Activated T-helper 17 cell treated with anti-CD3 and anti-CD28 coated beads, Interleukin-2, amount 50 U/mL, for 72 hours (primary cell): ENCODE measurements around the gene MAST2. TPM values are rescaled to one million over a fixed set of nuclear protein-coding genes. Genes with fewer than 3 reads are reported as not detected.

Experiments
- ATAC-seq: fragments of 150-1000 bp; cut with Tn5 transposase; replicated peaks from 2 replicates; pipeline ENCODE4 v1.10.0; 2021; ENCODE audit warnings: mild to moderate bottlenecking, moderate library complexity
- H3K27ac Mint-ChIP-seq: one replicate; pipeline ENCODE4 v1.8.0; 2022; ENCODE audit warnings: mixed read lengths
- H3K27me3 Mint-ChIP-seq: one replicate; pipeline ENCODE4 v1.8.0; 2022; ENCODE audit warnings: mixed read lengths
- H3K36me3 Mint-ChIP-seq: one replicate; pipeline ENCODE4 v1.8.0; 2022; ENCODE audit warnings: low read depth, mild to moderate bottlenecking, mixed read lengths
- H3K4me1 Mint-ChIP-seq: one replicate; pipeline ENCODE4 v1.8.0; 2022; ENCODE audit warnings: mixed read lengths
- H3K4me3 Mint-ChIP-seq: one replicate; pipeline ENCODE4 v1.8.0; 2022; ENCODE audit warnings: mild to moderate bottlenecking, mixed read lengths
- H3K9me3 Mint-ChIP-seq: one replicate; pipeline ENCODE4 v1.8.0; 2022; ENCODE audit warnings: mixed read lengths
- total RNA-seq, 2 donors: library from RNA; stranded (reverse); gene quantifications; one replicate each; pipeline ENCODE4 v1.2.3, GENCODE V29; 2022

MAST2 gene
- total RNA-seq, 2 donors from 2014 or later, result 24.4 to 29.8 TPM

- no peak overlapping the region for H3K27ac Mint-ChIP-seq
- H3K36me3 Mint-ChIP-seq, result peaks cover 9% of the 10 kb centered on the region
- ATAC-seq, result no peak
- H3K4me1 Mint-ChIP-seq, result no peaks in the 10 kb centered on the region
- H3K9me3 Mint-ChIP-seq, result no peaks in the 10 kb centered on the region
- no peaks in the 10 kb centered on the region for H3K27me3 Mint-ChIP-seq
- H3K4me3 Mint-ChIP-seq, result no peak overlapping the region
These were observed 196.1 kb downstream of the MAST2 start for GRCh38 chr1:45999507-45999906.

DNA sequence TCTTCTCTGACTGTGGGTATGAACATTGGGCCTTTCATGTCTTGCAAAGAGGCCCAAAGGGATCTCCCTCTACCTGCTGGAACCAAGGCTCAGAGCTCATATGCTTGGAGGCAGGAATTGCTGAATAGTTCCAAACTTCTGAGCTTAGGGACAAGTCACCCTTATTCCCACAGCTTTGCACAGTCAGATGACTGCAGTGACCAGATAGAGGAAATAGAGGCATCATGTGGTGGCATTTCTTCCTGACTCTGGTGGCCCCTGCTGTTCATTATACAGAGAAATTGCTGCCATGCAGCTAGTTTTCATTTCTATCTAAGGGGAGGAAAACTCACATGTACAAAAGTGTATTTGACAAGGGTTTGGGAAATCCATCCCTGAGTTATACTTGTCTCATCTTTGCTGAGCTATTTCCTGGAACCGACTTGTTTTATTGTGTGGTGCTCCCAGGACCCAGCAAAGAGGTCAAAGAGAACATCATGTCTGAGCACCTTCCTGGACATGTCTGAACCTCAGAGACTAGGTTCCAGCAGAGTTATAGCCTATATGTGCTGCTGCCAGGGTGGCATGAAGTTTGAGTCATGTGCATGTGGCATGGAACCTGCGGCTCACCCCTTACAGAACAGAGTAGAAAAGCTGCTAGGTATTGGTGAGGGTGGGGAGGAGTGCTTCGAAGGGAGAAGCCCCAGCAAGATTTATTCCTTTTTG, 197.8 kb downstream of the MAST2 start:
- Mint-ChIP-seq H3K9me3 (no peaks in the 10 kb centered on the region), H3K36me3 (peaks cover 12% of the 10 kb centered on the region), H3K27ac (no peak overlapping the region), H3K4me1 (no peaks in the 10 kb centered on the region), H3K4me3 (no peak overlapping the region), H3K27me3 (no peaks in the 10 kb centered on the region)
- no peak for ATAC-seq

DNA sequence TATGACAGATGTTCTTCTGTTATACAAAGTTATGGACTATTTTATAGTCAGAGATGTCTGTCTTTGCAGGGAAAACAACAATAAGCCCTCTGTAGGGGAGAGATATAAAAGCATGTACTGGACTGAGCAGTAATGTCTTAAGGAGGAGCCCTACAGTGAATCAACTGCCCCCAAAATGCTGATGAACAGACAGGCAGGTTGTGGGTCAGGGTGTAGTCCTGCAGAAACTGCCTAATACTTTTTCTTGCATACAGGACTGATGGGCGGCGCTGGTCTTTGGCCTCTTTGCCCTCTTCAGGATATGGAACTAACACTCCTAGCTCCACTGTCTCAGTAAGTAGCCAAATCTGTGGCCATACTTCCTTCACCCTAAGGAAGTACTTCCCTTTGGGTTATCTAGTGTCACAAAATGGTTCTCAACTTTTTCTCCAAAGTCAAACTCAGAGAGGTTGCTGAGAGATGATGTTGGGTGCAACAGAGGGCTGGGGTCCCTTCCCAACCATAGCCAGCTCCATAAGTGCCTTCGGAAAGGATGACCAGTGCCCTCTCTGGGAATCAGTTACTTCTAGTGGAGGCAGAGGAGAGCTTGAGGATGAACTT, 199.2 kb downstream of the MAST2 start:
- Mint-ChIP-seq H3K36me3 (peaks cover 25% of the 10 kb centered on the region), H3K9me3 (no peaks in the 10 kb centered on the region), H3K4me3 (no peak overlapping the region), H3K4me1 (no peaks in the 10 kb centered on the region), H3K27me3 (no peaks in the 10 kb centered on the region), H3K27ac (no peak overlapping the region)
- no peak for ATAC-seq

GRCh38 chr1:46003315-46003714, 199.9 kb downstream of the MAST2 start:
- no peak overlapping the region for H3K4me3 Mint-ChIP-seq
- H3K9me3 Mint-ChIP-seq, result no peaks in the 10 kb centered on the region
- H3K27me3 Mint-ChIP-seq, result no peaks in the 10 kb centered on the region
- H3K4me1 Mint-ChIP-seq, result no peaks in the 10 kb centered on the region
- no peak overlapping the region for H3K27ac Mint-ChIP-seq
- H3K36me3 Mint-ChIP-seq, result peaks cover 32% of the 10 kb centered on the region
- ATAC-seq, result no peak

- ATAC-seq, result no peak
- Mint-ChIP-seq H3K9me3 (no peaks in the 10 kb centered on the region), H3K4me3 (no peak overlapping the region), H3K36me3 (peaks cover 43% of the 10 kb centered on the region), H3K4me1 (no peaks in the 10 kb centered on the region), H3K27ac (no peak overlapping the region), H3K27me3 (no peaks in the 10 kb centered on the region)
These were observed 201.1 kb downstream of the MAST2 start for GRCh38 chr1:46004492-46004891.

GRCh38 chr1:46005594-46005993, 202.2 kb downstream of the MAST2 start:
- Mint-ChIP-seq H3K4me1 (no peaks in the 10 kb centered on the region), H3K4me3 (no peak overlapping the region), H3K27ac (no peak overlapping the region), H3K27me3 (no peaks in the 10 kb centered on the region), H3K9me3 (no peaks in the 10 kb centered on the region), H3K36me3 (peaks cover 53% of the 10 kb centered on the region)
- ATAC-seq, result no peak

DNA sequence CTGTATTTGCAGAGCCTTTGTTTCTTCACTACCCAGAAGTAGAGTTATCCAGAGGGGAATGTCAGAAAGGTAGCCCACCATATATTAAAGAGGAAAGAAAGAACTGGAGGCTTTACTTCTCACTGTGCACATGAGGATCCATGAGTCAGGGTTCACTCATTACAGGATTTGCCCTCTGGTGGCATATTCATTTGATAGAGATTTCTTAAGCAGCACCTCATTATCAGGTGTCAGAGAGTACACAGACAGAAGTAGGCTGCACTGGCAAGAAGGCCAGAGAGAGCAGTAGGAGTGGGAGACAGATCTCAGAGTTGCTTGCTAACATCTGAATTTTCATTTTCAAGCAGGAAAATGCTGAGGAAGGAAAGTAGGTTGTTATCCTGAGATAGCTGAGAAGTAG, 205.2 kb downstream of the MAST2 start:
- no peaks in the 10 kb centered on the region for H3K27me3 Mint-ChIP-seq
- H3K9me3 Mint-ChIP-seq, result no peaks in the 10 kb centered on the region
- H3K4me3 Mint-ChIP-seq, result no peak overlapping the region
- no peaks in the 10 kb centered on the region for H3K4me1 Mint-ChIP-seq
- peaks cover 53% of the 10 kb centered on the region for H3K36me3 Mint-ChIP-seq
- no peak overlapping the region for H3K27ac Mint-ChIP-seq
- no peak for ATAC-seq

- no peaks in the 10 kb centered on the region for H3K4me1 Mint-ChIP-seq
- no peak overlapping the region for H3K4me3 Mint-ChIP-seq
- H3K36me3 Mint-ChIP-seq, result peaks cover 44% of the 10 kb centered on the region
These were observed 207.2 kb downstream of the MAST2 start for GRCh38 chr1:46010611-46011010.

GRCh38 chr1:46011121-46011695, 207.8 kb downstream of the MAST2 start:
- no peak overlapping the region for H3K4me3 Mint-ChIP-seq
- no peaks in the 10 kb centered on the region for H3K4me1 Mint-ChIP-seq
- H3K27ac Mint-ChIP-seq, result no peak overlapping the region
- peaks cover 41% of the 10 kb centered on the region for H3K36me3 Mint-ChIP-seq
- ATAC-seq, result no peak
- H3K27me3 Mint-ChIP-seq, result no peaks in the 10 kb centered on the region
- H3K9me3 Mint-ChIP-seq, result no peaks in the 10 kb centered on the region

More at GRCh38 chr1:46010611-46011010, 207.2 kb downstream of the MAST2 start:
- no peaks in the 10 kb centered on the region for H3K9me3 Mint-ChIP-seq
- no peaks in the 10 kb centered on the region for H3K27me3 Mint-ChIP-seq
- no peak overlapping the region for H3K27ac Mint-ChIP-seq
- ATAC-seq, result no peak

DNA sequence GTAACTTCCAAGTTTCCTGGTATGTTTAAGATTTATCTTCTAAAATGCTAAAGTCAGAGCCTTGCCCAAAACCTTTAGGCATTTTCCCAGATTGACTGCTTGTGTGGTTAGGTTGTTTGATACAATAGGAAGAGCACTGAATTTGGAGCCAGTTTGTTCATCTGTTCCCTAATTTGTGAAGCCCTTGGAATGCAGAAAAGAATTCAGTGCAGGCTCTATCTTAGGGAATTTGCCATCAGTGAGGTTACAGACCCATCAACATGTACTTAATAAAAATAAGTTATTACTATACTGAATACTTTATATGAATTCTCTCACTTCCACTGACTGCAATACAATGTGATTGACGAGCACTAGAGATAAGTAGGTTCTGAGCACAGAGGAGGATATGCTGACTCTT, 208.8 kb downstream of the MAST2 start:
- H3K27me3 Mint-ChIP-seq, result no peaks in the 10 kb centered on the region
- no peak overlapping the region for H3K4me3 Mint-ChIP-seq
- ATAC-seq, result no peak
- H3K9me3 Mint-ChIP-seq, result no peaks in the 10 kb centered on the region
- H3K36me3 Mint-ChIP-seq, result peaks cover 32% of the 10 kb centered on the region
- no peak overlapping the region for H3K27ac Mint-ChIP-seq
- no peaks in the 10 kb centered on the region for H3K4me1 Mint-ChIP-seq

DNA sequence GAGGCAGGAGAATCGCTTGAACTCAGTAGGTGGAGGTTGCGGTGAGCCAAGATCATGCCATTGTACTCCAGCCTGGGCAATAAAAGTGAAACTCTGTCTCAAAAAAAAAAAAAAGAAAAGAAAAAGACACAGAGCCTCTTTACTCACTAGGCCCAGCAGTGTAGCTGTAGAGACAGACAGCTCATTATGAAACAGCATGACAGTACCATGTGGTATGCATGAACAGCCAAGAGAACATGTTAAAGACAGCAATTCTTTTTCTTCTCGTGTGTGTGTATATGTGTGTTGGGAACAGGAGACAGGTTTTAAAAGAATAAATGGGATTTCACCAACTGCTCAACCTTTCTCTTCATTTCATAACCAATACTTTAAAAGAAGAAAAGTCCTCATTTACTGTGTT, 210.2 kb downstream of the MAST2 start:
- ATAC-seq, result no peak
- Mint-ChIP-seq H3K4me3 (no peak overlapping the region), H3K27ac (no peak overlapping the region), H3K9me3 (no peaks in the 10 kb centered on the region), H3K36me3 (peaks cover 19% of the 10 kb centered on the region), H3K4me1 (no peaks in the 10 kb centered on the region), H3K27me3 (no peaks in the 10 kb centered on the region)

DNA sequence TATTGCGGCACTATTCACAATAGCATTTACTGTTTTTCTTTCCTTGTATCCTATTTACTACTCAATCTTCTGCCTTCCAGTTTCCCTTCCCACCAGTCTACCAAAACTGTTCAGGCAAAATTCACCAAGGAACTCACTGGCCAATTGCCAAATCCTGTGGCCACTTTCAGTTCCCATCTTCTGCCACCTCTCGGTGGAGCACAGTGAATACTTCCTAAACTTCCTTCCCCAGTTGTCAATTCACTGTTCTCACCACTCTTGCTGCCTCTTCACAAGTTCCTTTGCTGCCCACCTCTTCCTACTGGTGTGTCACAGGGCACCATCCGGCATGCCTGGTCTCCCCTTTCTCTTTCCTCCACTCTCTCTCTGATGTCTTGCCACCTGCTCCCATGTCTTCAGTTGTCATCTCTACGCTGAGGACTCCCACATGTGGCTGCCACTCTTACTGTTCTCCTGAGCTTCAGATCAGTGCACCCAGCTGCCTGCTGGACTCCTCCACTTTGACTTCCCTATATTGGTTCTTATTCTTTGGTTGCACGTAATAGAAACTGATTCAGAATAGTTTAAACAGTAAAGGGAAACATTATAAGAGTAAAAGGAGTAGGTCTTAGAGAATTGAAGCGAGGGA, 214.6 kb downstream of the MAST2 start:
- Mint-ChIP-seq H3K9me3 (no peaks in the 10 kb centered on the region), H3K4me1 (no peaks in the 10 kb centered on the region), H3K36me3 (no peaks in the 10 kb centered on the region), H3K27me3 (no peaks in the 10 kb centered on the region), H3K4me3 (no peak overlapping the region), H3K27ac (no peak overlapping the region)
- ATAC-seq, result no peak

DNA sequence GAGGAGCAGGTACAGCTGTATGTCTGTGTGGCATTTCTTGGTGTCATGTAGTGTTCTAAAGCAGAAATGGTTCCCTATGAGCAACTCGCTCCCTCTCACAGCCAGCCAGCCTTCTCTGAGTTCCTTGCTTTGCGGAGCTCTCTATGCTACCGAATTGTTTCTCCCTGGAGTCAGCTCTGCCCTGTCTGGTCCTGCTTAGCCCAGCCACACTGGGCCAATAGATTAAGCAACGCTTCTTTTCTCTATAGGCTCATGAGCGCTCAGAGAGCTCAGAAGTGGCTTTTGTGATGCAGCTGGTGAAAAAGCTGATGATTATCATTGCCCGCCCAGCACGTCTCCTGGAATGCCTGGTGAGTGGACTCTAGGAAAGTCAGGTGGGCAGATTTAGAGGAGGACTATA, 215.9 kb downstream of the MAST2 start:
- no peaks in the 10 kb centered on the region for H3K9me3 Mint-ChIP-seq
- no peak overlapping the region for H3K27ac Mint-ChIP-seq
- H3K27me3 Mint-ChIP-seq, result no peaks in the 10 kb centered on the region
- no peaks in the 10 kb centered on the region for H3K4me1 Mint-ChIP-seq
- H3K36me3 Mint-ChIP-seq, result no peaks in the 10 kb centered on the region
- H3K4me3 Mint-ChIP-seq, result no peak overlapping the region
- ATAC-seq, result no peak

GRCh38 chr1:46020010-46020409, 216.6 kb downstream of the MAST2 start:
- Mint-ChIP-seq H3K4me1 (no peaks in the 10 kb centered on the region), H3K36me3 (no peaks in the 10 kb centered on the region), H3K4me3 (no peak overlapping the region), H3K27me3 (no peaks in the 10 kb centered on the region), H3K9me3 (no peaks in the 10 kb centered on the region), H3K27ac (no peak overlapping the region)
- no peak for ATAC-seq
